ENCODE results near the gene MRC2. TPM values are rescaled to one million over a fixed set of nuclear protein-coding genes. Genes with fewer than 3 reads are reported as not detected.
"Not testable (repeated sequence)": the region's sequence is repeated elsewhere in the genome, so short reads cannot be mapped to it uniquely, and the experiment has no call there.

Gene MRC2
- total RNA-seq, 1 donor from 2014 or later, result 120 TPM

DNA sequence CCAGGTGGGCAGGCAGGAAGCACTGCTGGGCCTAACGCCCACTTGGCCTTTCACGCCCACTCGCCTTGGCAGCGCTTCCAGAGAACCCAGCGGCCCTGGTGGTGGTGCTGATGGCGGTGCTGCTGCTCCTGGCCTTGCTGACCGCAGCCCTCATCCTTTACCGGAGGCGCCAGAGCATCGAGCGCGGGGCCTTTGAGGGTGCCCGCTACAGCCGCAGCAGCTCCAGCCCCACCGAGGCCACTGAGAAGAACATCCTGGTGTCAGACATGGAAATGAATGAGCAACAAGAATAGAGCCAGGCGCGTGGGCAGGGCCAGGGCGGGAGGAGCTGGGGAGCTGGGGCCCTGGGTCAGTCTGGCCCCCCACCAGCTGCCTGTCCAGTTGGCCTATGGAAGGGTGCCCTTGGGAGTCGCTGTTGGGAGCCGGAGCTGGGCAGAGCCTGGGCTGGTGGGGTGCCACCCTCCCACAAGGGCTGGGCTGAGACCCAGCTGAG is 64.7 kb downstream of the MRC2 start:
- Mint-ChIP-seq H3K4me1 (ENCODE audit: unreplicated experiment) (peaks cover 18% of the 10 kb centered on the region), H3K27ac (ENCODE audit: unreplicated experiment) (no peak overlapping the region), H3K36me3 (ENCODE audit: low read depth, unreplicated experiment) (peaks cover 11% of the 10 kb centered on the region), H3K4me3 (ENCODE audit: unreplicated experiment) (no peak overlapping the region), H3K9me3 (ENCODE audit: unreplicated experiment) (no peaks in the 10 kb centered on the region), H3K27me3 (ENCODE audit: unreplicated experiment) (peaks cover 10% of the 10 kb centered on the region)
- TF ChIP-seq, protein P1, sequence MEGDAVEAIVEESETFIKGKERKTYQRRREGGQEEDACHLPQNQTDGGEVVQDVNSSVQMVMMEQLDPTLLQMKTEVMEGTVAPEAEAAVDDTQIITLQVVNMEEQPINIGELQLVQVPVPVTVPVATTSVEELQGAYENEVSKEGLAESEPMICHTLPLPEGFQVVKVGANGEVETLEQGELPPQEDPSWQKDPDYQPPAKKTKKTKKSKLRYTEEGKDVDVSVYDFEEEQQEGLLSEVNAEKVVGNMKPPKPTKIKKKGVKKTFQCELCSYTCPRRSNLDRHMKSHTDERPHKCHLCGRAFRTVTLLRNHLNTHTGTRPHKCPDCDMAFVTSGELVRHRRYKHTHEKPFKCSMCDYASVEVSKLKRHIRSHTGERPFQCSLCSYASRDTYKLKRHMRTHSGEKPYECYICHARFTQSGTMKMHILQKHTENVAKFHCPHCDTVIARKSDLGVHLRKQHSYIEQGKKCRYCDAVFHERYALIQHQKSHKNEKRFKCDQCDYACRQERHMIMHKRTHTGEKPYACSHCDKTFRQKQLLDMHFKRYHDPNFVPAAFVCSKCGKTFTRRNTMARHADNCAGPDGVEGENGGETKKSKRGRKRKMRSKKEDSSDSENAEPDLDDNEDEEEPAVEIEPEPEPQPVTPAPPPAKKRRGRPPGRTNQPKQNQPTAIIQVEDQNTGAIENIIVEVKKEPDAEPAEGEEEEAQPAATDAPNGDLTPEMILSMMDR (IDR thresholded peaks at IDR 0.05; ENCODE audit: unreplicated experiment), result no peak
- no peak for DNase-seq (ENCODE audit: low spot score)

DNA sequence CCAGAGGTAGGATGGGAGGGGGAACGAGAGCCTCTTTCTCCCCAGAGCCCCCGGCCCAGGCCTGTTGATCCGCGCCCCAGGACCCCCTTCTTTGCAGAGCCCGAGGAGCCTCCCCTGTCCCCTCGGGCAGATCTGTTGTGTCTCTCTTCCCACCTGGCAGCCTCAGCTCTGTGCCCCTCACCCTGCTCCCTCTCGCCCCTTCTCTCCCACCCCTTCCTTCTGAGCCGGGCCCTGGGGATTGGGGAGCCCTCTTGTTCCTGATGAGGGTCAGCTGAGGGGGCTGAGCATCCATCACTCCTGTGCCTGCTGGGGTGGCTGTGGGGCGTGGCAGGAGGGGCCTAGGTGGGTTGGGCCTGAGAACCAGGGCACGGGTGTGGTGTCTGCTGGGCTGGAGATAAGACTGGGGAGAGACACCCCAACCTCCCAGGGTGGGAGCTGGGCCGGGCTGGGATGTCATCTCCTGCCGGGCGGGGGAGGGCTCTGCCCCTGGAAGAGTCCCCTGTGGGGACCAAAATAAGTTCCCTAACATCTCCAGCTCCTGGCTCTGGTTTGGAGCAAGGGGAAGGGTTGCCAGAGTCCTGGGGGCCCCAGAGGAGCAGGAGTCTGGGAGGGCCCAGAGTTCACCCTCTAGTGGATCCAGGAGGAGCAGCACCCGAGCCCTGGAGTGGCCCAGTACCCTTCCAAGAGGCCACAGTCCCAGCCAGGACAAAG is 65.4 kb downstream of the MRC2 start:
- H3K27ac Mint-ChIP-seq (ENCODE audit: unreplicated experiment), result no peak overlapping the region
- peaks cover 11% of the 10 kb centered on the region for H3K27me3 Mint-ChIP-seq (ENCODE audit: unreplicated experiment)
- peak overlapping the region; percentile 31 for H3K4me3 Mint-ChIP-seq (ENCODE audit: unreplicated experiment)
- peaks cover 5% of the 10 kb centered on the region for H3K36me3 Mint-ChIP-seq (ENCODE audit: low read depth, unreplicated experiment)
- TF ChIP-seq, protein P1 (IDR thresholded peaks at IDR 0.05; ENCODE audit: unreplicated experiment), result peak; percentile 43
- no peaks in the 10 kb centered on the region for H3K9me3 Mint-ChIP-seq (ENCODE audit: unreplicated experiment)
- peak; percentile 52 for DNase-seq (ENCODE audit: low spot score)
- peaks cover 18% of the 10 kb centered on the region for H3K4me1 Mint-ChIP-seq (ENCODE audit: unreplicated experiment)

DNA sequence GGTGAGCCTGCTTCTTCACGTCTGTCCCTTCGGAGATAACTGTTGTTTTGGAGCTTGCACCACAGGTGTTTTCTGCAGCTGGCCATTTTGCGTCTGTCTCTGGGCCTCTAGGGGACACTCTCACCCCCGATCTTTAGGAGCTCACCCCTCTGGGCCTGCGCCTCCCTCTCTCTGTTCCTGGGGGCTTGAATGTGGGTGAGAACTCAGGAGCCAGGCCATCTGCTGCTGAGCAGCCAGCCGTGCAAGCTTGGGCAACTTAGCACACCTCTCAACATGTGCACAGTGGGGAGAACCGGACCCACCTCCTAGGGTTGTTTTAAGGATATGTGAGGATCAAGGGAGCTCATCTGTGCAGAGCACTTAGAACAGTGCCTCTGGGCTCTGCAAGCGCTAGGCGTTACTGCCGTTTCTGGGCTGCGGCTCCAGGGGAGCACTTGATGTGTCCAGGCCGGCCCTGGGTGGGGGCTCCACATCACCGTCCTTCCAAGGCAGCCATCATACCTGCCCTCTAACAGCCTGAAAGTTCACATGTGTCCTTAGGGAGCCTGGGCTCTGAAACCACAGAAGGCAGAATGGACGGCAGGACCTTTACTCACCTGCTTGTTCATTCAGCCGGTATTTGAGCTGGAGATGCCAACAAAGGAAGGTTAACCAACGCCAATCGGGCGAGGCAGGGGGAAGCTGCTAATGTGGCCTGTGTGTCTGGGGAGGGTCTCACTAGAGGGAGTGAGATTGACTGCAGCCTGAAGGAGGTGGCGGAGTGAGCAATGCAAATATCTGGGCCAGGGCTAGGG is 66.3 kb downstream of the MRC2 start:
- H3K4me1 Mint-ChIP-seq (ENCODE audit: unreplicated experiment), result peaks cover 18% of the 10 kb centered on the region
- H3K27ac Mint-ChIP-seq (ENCODE audit: unreplicated experiment), result peak overlapping the region; percentile 90
- peaks cover 5% of the 10 kb centered on the region for H3K36me3 Mint-ChIP-seq (ENCODE audit: low read depth, unreplicated experiment)
- peaks cover 13% of the 10 kb centered on the region for H3K27me3 Mint-ChIP-seq (ENCODE audit: unreplicated experiment)
- peak overlapping the region; percentile 49 for H3K4me3 Mint-ChIP-seq (ENCODE audit: unreplicated experiment)
- TF ChIP-seq, protein P1 (IDR thresholded peaks at IDR 0.05; ENCODE audit: unreplicated experiment), result no peak
- H3K9me3 Mint-ChIP-seq (ENCODE audit: unreplicated experiment), result no peaks in the 10 kb centered on the region
- DNase-seq (ENCODE audit: low spot score), result no peak

DNA sequence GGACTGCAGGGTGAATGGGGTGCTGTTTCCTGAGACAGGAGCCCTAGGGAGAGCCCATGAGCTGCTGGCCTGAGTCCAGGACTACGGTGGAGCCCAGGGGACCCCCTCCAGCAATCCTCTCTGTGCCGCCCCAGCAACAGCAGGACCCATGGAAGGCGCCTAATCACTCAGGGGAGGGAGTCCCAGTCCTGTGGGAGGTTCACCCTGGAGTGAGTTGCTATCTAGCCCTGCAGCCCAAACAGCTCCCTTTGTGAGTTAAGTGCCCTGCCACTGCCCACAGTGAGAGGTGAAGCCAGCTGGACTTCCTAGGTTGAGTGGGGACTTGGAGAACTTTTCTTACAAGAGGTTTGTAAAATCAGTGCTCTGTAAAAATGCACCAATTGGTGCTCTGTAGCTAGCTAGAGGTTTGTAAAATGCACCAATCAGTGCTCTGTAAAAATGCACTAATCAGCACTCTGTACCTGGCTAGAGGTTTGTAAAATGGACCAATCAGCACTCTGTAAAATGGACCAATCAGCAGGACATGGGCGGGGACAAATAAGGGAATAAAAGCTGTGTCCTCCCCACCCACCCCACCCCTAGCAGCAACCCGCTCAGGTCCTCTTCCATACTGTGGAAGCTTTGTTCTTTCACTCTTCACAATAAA is 67.7 kb downstream of the MRC2 start:
- peaks cover 13% of the 10 kb centered on the region for H3K27me3 Mint-ChIP-seq (ENCODE audit: unreplicated experiment)
- not testable (repeated sequence) for H3K9me3 Mint-ChIP-seq (ENCODE audit: unreplicated experiment); DNase-seq (ENCODE audit: low spot score); H3K36me3 Mint-ChIP-seq (ENCODE audit: low read depth, unreplicated experiment)
- H3K4me1 Mint-ChIP-seq (ENCODE audit: unreplicated experiment), result peaks cover 18% of the 10 kb centered on the region
- H3K27ac Mint-ChIP-seq (ENCODE audit: unreplicated experiment), result peak overlapping the region; percentile 90
- peak overlapping the region; percentile 31 for H3K4me3 Mint-ChIP-seq (ENCODE audit: unreplicated experiment)

DNA sequence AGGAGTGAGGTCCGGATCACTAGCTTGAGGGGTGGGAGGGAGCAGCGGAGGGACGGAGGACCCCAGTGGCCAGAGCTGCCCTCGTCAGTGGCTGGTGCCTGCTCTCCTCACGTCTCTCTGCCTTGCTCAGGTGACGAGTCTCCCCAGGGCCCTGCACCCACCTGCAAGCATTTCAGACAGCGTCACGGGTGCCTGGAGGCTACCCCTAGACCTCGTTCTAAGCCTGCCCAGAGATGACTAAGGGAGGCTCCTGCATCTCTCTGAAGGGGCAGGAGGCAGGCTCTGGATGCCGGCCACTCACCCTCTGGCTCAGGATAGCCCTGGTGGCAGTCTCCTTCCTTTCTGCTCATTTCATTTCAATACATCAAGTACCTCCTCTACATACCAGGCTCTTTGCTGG is 68.8 kb downstream of the MRC2 start:
- no peak overlapping the region for H3K4me3 Mint-ChIP-seq (ENCODE audit: unreplicated experiment)
- peaks cover 5% of the 10 kb centered on the region for H3K36me3 Mint-ChIP-seq (ENCODE audit: low read depth, unreplicated experiment)
- H3K27ac Mint-ChIP-seq (ENCODE audit: unreplicated experiment), result no peak overlapping the region
- no peak for DNase-seq (ENCODE audit: low spot score)
- peaks cover 13% of the 10 kb centered on the region for H3K27me3 Mint-ChIP-seq (ENCODE audit: unreplicated experiment)
- no peaks in the 10 kb centered on the region for H3K9me3 Mint-ChIP-seq (ENCODE audit: unreplicated experiment)
- peaks cover 18% of the 10 kb centered on the region for H3K4me1 Mint-ChIP-seq (ENCODE audit: unreplicated experiment)
- TF ChIP-seq, protein P1 (IDR thresholded peaks at IDR 0.05; ENCODE audit: unreplicated experiment), result no peak
